Fibroblast of peridontal ligament (primary cell): ENCODE measurements around the gene COL4A1.
"Not testable (repeated sequence)": the region's sequence is repeated elsewhere in the genome, so short reads cannot be mapped to it uniquely, and the experiment has no call there.

Experiments used
- DNase-seq: peaks from one replicate; pipeline ENCODE4 v3.0.0-alpha.2; 2010; ENCODE audit errors: extremely low read depth

The COL4A1 gene

DNA sequence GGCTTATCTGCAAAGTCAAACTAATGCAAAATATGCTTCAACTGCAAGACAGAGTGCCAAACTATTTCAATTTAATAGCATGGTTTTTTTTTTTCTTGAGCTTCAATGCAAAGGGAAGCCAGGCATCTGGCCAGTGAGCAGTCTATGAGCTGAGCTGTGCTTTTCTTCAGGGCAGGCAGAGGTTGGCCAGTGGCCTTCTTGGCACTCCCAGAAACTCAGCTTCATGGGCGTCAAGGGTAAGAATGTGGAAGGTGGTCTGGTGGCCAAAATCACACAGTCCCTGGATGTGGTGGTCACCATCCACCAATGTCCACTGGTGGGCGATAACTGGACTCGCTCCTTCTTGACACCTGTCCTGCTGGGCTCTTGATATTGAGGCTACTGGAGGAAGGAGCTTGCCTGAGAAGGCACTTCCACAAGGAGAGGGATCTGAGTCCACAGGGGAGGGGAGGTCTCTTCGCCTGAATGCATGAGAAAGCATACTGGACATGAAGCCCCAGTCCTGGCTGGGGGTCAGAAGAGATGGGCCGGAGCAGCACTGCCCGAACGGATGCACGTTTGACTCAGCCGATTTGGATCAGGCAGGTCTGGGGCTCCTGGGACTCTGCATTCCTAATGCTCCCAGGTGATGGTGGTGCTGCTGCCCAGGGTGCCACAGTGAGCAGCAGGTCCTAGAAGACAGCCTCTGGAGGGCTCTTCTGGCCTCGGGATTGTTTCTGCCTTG is 17.2 kb upstream of the COL4A1 start:
- no peak for DNase-seq

DNA sequence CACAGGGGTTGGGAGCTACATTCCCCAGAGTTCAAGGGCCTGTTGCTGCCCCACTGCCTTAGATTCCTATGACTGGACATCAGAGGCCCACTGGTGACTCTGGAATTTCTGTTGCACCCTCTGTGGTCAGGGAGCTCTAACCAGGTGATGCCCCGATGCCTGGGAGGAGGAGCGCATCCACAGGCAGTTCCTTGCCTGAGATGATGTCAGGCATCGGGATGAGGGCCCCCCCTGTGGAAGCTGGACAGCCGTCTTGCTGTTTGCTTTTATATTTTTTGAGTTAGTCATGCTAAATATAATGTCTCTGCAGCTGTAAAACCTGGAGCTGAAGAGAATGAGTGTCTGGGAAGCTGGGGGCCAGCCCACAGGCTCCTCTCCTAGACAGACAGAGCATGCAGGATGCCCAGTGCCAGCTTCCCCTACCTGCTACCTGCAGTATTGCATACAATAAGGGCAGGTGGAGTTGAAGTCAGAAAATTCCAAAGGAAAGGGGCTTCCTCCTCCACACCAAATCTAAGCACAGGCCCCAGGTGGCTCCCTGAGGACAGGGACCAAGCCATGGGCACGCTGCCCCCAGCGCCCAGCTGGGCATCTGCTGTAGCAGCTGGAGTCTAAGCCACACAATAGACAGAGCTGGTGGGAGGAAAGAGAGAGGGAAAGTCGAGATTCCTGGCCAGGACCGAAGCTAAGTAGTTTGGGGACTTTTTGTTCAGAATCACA is 16.4 kb upstream of the COL4A1 start:
- no peak for DNase-seq

DNA sequence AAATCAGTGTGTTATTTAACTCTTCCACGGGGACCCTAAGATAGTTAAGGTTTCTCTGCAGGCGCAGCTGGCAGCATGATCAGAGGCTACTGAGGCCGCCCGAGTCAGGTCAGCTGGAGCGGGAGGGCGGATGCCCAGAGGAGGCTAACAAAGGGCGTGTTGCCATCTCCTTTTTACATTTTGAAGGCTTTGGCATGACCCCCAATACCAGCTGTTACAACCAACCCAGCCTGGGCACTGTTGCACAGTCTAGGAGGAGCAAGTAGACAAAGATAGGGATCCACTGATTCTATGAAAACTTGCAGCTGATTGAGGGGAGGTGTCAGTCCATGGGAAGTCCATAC is 15.8 kb upstream of the COL4A1 start:
- DNase-seq: no peak

DNA sequence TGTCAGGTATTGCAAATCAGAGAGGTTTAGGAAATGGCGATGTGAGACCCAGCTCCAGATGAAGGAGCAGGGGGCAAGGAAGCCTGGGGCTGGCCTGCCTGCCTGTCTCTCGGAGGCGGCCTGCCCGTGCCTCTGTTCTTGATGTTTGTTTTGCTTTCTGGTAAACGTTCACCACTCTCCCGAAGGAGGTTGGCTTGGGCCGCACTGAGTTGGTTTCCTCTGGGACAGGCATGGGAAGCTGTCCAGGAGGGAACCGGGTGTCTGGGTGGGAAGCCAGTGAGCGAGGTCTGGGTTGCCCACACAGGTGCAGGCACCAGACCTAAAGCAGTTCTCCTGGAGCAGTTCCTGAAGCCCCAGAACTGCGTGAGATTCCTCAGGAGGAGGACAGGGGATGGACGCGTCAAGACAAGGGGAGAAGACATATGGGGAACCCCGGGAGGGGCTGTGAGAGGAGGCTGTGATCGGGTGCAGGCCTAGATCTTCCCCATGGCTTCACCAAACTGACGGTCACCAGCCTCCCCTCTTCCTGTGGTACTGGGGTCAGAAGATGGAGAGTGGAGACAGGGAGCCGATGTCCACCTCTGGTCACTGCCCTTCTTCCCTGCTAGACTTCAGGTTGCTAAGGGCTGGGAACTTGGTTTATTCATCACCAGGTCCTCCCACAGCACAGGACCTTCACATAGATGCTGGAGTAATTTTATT is 15.3 kb upstream of the COL4A1 start:
- DNase-seq: no peak

DNA sequence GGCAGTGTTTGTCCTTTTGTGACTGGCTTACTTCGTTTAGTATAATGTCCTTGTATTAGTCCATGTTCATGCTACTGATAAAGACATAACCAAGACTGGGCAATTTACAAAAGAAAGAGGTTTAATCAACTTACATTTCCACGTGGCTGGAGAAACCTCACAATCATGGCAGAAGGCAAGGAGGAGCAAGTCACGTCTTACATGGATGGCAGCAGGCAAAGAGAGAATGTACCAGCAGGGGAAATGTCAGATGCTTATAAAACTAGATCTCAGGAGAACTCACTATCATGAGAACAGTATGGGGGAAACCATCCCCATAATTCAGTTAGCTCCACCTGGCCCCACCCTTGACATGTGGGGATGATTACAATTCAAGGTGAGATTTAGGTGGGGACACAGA is 14.6 kb upstream of the COL4A1 start:
- not testable (repeated sequence) for DNase-seq

DNA sequence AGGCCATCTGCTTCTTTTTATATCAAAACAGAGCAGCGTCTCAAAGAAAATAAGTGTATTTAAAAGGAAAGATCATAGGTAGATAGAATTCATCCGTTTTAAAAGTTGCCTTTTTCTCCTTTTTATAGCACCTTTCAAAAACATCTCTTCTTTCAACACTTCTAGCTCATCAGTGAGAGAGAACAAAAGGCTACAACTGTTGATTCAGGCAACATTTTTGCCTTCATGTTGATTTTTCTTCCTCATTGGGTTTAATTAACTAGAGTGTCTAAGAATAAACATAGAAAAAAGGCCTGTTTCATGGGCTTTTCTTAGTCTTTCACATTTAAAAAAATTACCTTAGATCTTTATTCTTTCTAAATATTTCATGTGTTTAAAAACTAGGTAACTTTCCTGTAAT is 13.7 kb upstream of the COL4A1 start:
- DNase-seq: no peak

DNA sequence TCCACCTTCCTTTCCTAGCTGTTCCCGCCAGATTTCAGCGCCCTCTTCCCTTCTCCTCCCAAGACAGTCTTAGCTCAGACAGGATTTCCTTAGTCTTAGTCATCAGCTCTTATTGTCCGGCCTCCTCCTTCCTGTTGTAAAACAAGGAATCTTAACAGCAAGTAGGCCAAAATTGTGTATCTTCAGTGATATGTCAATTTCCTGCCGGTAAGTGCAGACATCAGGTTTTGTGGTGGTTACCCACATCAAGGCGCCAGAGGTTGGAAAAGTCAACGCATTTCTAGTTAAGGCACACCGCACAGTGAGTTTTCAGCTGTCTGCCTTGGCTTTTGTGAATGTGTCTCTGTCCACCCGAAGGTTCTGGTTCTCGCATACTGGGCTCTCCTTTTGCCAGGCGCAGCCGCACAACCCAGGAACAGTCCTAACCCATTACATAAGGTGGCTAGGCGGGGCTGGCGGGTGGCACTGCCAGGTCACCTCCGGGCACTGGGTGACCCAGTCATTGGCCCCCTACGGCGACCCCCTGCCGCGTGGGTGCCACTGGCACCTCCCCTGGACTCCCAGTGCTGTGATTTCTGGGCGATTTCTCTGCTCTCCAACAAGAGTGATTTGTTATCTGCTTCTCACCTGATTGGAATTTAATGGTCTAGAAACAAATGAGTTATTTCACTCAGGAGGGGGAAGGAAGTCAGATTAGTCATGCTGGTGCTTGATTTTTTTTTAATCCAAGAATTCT is 13.0 kb upstream of the COL4A1 start:
- no peak for DNase-seq

DNA sequence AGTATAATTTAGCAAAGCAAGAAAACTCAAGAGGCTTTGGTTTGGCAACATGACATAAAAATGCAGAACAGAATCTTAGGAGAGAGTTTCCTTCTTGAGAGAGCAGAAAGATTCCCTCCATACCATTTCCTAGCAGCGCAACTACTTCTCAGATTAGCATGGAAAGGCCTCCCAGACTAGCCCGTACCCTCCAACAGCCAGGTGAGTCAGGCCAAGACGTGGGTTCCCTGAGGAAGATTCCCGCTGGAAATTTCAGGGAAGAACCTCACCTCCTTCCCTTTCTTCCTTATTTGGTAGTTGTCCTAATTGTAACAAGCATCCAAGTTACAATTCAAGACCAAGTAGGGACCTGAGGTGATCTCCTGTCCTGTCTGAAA is 12.4 kb upstream of the COL4A1 start:
- DNase-seq: no peak

DNA sequence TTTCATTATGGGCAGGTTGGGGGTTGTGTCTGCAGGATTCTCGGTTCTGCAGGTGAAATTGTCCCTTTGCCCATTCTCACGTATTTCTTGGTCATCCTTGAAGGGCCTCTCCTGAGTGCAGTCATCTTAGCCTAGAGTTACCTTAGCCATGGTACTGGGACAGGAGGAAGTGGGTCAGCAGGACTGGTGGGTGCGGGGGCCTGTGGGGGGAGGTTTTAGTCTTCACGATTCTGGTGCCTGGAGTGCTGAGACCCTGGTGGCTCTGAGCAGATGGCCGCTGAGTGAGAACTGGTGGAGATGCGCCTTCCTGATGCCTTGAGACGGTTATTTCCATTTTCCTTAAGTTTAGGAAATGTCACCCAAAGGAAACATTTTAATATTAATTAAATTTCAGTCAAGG is 12.0 kb upstream of the COL4A1 start:
- DNase-seq: no peak

DNA sequence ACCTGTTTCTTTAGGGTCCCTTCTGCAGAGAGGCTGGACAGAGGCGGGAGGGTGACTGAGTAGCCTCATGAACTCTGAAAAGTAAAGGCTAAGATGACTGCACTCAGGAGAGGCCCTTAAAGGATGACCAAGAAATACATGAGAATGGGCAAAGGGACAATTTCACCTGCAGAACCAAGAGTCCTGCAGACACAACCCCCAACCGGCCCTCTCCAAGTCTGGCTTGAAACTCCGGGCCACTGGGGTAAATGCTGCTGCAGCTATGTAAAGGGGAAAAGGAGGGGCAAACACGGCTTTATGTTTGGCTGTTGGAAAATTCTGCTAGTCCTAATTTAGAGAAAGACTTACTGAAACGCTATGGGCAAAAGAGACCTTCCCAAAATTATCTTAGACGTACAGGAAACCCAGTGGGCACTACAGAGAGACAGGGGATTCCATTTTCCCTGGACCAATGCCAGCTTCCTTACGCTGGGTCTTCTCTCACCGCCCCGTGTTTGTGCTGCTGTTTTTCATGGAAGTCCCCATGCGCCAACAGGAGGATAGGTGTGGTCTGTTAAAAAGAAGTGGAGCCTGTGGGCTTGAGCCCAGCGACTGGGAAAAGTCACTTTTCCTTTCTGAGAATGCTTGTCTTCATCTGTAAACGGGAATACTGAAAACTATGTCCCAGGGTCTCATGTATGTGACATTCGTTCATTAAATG is 10.7 kb upstream of the COL4A1 start:
- no peak for DNase-seq

DNA sequence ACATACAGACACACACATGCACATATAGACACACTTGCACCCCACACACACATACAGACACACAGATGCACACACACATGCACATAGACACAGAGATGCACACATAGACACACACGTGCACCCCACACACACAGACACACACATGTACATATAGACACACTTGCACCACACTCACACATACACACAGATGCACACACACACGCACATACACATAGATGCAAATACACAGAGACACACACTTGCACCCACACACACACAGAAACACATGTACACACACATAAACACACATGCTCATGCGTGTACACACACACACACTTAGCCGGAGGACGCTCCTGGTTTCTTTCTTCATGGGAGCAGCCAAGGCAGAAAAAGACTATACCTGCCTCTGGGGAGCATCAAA is 10.1 kb upstream of the COL4A1 start:
- DNase-seq: no peak

DNA sequence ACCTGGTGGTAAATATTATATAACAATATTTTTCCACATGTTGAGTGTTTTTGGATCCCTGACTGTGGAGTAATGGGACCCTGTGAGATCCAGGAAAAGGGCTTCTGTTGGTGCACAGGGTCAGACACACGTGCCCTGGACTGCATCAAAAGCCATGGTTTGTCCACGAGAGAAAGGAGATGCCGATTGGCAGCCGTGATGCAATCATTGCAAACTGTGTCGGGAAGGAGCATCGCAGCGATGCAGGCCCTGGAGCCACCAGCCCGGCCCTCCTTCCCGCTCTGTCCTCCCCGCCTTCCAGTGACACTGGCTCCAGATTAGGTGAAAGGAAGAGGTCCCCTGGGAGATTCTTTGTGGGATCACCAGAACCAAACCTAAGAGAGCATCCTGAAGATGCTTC is 9.2 kb upstream of the COL4A1 start:
- no peak for DNase-seq

DNA sequence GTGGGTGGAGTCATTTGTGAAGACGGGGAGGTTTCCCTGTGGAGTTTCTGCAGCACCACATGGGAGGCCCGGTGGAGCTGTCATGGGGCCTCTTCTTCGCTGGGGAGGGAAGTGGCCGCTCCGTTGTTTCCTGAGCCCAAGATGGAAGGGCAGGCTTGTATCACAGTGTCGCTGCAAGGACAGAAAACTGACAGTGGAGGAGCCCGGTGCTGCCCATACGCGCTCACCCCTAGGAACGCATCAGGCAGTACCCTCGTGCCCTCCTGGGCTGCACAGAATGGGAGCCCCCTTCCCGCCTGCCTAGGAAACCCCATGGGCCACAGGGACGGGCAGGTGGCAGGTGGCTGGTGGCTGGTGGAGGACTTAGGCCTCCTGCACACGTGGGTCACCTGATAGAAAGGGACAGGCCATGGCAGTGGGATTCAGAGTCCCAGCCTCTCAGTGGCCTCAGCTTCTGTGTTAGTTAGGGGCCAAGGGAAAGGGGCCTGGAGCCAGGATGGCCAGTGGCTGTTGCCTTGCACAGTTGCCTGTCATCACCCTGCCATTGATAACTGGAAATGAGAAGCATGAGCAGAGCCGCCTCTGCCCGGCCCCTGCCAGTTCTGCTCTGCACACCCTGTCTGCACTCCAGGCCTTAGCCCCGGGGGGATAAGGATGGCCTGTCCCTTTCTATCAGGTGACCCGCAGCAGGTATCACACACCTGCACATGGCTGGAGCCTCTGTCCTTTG is 7.7 kb upstream of the COL4A1 start:
- no peak for DNase-seq

DNA sequence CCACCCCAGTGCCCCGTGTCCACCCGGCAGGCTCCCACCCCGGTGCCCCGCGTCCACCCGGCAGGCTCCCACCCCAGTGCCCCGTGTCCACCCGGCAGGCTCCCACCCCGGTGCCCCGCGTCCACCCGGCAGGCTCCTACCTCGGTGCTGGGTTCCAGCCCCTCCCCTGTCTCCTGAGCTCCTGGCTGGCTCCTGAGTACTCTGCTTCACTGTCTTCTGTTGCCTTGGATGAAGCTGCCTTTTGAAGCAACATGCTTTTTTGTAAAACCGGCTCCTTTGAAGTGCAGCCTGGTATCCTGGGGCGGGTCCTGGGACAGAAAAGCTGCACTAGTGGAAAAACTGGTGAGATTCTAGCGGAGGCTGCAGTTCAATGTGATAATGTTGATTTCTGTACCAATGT is 6.8 kb upstream of the COL4A1 start:
- DNase-seq: not testable (repeated sequence)

DNA sequence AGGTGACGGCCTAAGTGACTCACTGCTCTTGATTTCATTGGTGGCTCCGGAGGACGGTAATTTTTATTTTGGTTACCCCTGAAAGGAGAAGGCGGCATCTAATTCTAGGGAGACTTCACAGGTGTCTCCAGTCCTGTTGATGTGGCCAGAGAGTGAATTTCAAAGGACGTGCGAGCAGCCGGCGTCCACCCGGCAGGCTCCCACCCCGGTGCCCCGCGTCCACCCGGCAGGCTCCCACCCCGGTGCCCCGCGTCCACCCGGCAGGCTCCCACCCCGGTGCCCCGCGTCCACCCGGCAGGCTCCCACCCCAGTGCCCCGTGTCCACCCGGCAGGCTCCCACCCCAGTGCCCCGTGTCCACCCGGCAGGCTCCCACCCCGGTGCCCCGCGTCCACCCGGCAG is 6.3 kb upstream of the COL4A1 start:
- DNase-seq: not testable (repeated sequence)

DNA sequence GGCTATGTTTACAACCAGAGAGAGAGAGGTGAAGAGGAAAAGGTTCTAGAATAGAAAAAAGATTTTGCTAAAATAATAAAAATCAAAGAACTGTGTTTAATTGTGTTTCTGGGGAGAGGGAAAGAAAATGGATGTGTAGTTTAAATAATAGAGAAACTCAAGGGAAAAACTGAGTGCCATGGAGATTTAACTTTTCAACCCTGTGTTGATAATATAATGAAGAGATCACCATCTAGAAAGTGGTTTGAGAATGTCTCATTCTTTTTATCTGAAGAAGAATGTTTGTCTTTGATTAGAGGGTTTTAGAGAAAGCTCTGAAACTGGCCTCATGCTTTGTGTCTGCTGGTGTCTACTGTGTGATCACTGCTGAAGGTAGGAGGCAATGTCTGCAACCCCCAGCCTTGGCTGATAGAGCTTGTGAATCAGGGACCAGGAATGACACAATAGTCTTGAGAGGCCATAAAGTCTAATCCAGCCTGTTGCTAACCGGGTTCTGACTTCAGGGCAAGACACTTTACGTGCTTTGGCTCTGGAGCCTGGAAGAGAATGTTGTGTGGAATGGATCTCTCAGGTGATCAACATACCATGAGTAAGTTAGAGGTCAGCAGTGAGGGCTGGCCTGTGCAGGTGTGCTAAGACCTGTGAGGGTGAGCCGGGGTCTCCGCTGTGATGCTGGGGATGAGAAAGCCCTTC is 5.5 kb upstream of the COL4A1 start:
- peak; percentile 62 for DNase-seq

DNA sequence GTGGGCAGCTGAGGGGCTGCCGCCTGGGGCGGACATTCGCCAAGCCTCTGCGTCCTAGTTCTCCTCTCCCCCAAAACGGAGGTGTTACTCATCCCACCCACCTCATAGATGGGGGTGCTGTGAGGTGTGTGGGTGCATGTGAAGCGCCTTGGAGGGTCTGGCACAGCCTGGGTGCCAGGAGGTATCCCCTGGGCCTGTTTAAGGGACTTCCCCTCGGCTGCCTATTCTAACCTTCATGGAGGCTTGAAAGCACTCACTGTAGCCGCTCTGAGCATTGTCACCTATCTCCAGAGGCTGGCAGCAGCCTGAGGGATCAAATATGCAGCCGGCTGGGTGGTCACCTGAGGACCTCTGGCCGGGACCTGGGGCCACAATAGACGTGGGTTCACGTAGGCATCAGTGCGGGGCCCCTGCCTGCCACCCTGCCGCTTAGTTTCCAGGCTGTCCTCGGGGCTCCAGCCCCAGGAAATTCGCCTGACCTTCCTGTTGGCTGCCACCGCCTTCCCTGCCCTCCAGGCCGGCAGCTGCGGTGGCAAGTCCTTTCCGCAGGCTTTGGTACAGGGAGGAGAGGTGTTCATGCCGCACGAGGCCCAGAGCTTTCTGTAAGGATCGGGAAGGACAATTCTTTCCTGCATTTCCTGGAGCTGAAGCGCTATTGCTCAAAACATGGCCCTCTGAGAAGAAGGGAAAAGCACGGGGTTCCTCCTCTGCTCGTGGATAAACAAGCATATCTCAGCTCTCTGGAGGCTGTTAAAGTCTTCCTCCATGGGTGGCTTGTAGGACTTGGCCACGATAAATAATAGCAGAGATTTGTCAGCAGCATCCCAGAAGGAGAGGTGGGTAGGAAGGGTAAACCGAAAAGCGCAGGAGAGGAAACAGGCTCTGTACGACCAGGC is 4.7 kb upstream of the COL4A1 start:
- no peak for DNase-seq

DNA sequence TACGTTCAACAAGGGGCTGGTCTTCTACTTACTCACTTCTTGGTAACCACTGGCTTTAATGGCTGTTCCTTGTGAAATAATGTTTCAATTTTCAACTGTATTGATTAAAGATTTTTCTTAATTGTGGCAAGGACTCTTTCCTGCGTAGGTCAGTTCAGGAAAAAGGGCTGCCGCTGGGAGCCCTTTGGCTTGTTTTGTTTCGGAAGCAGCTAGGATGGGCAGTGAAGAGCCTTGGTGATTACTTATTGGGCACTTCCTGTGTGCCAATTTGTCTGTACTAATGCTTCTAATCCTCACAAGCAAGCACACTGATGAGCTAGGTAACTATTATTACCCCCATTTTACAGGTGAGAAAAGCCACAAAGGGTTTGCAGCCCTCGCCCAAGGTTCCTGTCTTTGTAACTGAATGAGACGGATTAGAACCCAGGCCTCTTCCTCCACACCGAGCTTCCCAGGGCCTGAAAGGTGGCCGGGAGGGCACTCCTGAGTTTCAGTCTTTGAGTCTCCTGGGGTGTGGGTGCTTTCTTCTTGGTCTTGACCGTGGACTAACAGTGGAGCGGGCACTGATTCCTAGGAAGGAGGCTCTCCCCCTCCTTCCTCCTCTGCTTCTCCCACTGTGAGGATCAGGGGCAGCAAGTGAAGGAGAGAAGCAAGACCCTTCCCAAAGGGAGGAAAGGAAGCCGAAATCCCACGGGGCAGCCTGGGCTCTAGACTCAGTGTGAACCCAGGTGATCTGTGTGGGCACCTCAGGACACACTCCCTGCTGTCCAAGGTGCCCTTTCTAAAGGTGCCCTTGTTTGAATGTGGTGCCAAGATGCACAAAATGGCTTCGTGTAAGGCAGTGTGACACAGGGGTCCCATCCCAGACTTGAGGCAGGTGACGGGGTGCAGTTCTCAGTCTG is 3.8 kb upstream of the COL4A1 start:
- no peak for DNase-seq
